K562 (cell line): Measurements from ENCODE around the gene ADAMTSL3. TPM values are rescaled to one million over a fixed set of nuclear protein-coding genes. Genes with fewer than 3 reads are reported as not detected.

Experiments
- ATAC-seq: fragments of 200-7000 bp; cut with Tn5 transposase; 3 replicates; pipeline ENCODE4 v1.9.1; 2020; ENCODE audit warnings: moderate library complexity
- BruUV-seq: library from RNA; stranded (reverse); fragments of 400-500 nt; replicated peaks from 2 replicates; lab custom pipeline; 2021; lab: Mats Ljungman, UMichigan
- CTCF ChIA-PET: fragments of 300-600 bp; formaldehyde crosslinking; extraction: SDS; loops from one replicate; lab custom pipeline; 2021; ENCODE audit warnings: low intra/inter-chr PET ratio; lab: Yijun Ruan, JAX
- POLR2A ChIA-PET: fragments of 300-600, 350-650 bp; sonication (Branson Sonifier 250); formaldehyde crosslinking; extraction: SDS; loops from one replicate; lab custom pipeline; 2021; ENCODE audit warnings: antibody characterized with exemption, inconsistent platforms; lab: Yijun Ruan, JAX
- DNase-seq, 4 experiments: peaks; one replicate each; pipeline versions ENCODE4 v3.0.0 to v3.0.0-alpha.2; 2011 to 2018; ENCODE audit warnings: low spot score in 3 of 4, mixed read lengths in 3 of 4; ENCODE audit errors: extremely low read depth in 1 of 4
- FAIRE-seq: peaks from 2 replicates; lab custom pipeline; 2011; peaks lifted over from hg19 to GRCh38; lab: Jason Lieb, UNC
- H2AFZ ChIP-seq: 2 replicates; pipeline ENCODE4 v1.6.0; 2011; ENCODE audit warnings: low read depth, low read length, control low read depth, inconsistent platforms
- H3K27ac ChIP-seq: fragments of 200-600 bp; 3 replicates; pipeline ENCODE4 v1.8.0; 2011; ENCODE audit warnings: low read depth, mild to moderate bottlenecking, control low read depth, inconsistent platforms, low read length, moderate library complexity, mixed read lengths; ENCODE audit errors: extremely low read depth
- H3K27me3 ChIP-seq, 2 experiments: fragments of 300-600 bp in 1 of 2; 2 replicates in 1 of 2; 3 replicates in 1 of 2; pipeline versions ENCODE4 v1.6.0 to v1.8.0; 2011; ENCODE audit warnings: inconsistent platforms in 2 of 2, low read length in 2 of 2, mild to moderate bottlenecking in 1 of 2, mixed read lengths in 1 of 2, moderate library complexity in 1 of 2; ENCODE audit not compliant: control insufficient read depth in 2 of 2, insufficient read depth in 2 of 2
- H3K36me3 ChIP-seq: fragments of 300-600 bp; 3 replicates; pipeline ENCODE4 v1.8.0; 2011; ENCODE audit warnings: mild to moderate bottlenecking, low read length, inconsistent platforms; ENCODE audit not compliant: control insufficient read depth, insufficient read depth
- H3K4me1 ChIP-seq, 2 experiments: fragments of 200-600 bp in 1 of 2; replicated peaks in 1 of 2; 2 replicates in 1 of 2; 3 replicates in 1 of 2; pipeline versions ENCODE4 v1.5.1 to v1.8.0; 2011; ENCODE audit warnings: inconsistent platforms in 2 of 2, low read length in 2 of 2, mild to moderate bottlenecking in 1 of 2, mixed read lengths in 1 of 2, moderate library complexity in 1 of 2; ENCODE audit not compliant: control insufficient read depth in 2 of 2, insufficient read depth in 2 of 2
- H3K4me2 ChIP-seq: 2 replicates; pipeline ENCODE4 v1.6.1; 2011; ENCODE audit warnings: low read length, control low read depth, inconsistent platforms, mixed read lengths; ENCODE audit not compliant: insufficient read depth
- H3K4me3 ChIP-seq: fragments of 200-600 bp; sonication (generic), shearing (Covaris generic); 2 replicates; pipeline ENCODE4 v1.5.1; 2016; ENCODE audit warnings: control low read depth, inconsistent platforms
- H3K79me2 ChIP-seq: fragments of 200-600 bp; 3 replicates; pipeline ENCODE4 v1.8.0; 2011; ENCODE audit warnings: low read length, inconsistent platforms; ENCODE audit not compliant: control insufficient read depth, insufficient read depth
- H3K9ac ChIP-seq, 2 experiments: 2 replicates each; pipeline versions ENCODE4 v1.6.0 to v1.6.1; 2011; ENCODE audit warnings: low read depth in 2 of 2, low read length in 2 of 2, control low read depth in 1 of 2, inconsistent platforms in 1 of 2, mild to moderate bottlenecking in 1 of 2, mixed read lengths in 1 of 2; ENCODE audit not compliant: insufficient read depth in 1 of 2
- H3K9me1 ChIP-seq: one replicate; pipeline ENCODE4 v1.6.0; 2011; ENCODE audit warnings: inconsistent platforms, mild to moderate bottlenecking, low read length, moderate library complexity; ENCODE audit not compliant: control insufficient read depth, insufficient read depth
- H3K9me3 ChIP-seq: replicated peaks from 2 replicates; pipeline ENCODE4 v1.5.1; 2011; ENCODE audit warnings: low read depth, low read length, inconsistent platforms; ENCODE audit not compliant: control insufficient read depth, insufficient read depth
- H4K20me1 ChIP-seq: replicated peaks from 2 replicates; pipeline ENCODE4 v1.6.1; 2011; ENCODE audit warnings: low read length, inconsistent platforms, mixed read lengths; ENCODE audit not compliant: control insufficient read depth, insufficient read depth
- BRD9 ChIP-seq: fragments of 450-650 bp; IDR thresholded peaks from 2 replicates; pipeline ENCODE4 v1.6.1; 2018; ENCODE audit warnings: low read depth; ENCODE audit not compliant: partially characterized antibody
- FOXP4 ChIP-seq: sonication (generic); formaldehyde crosslinking; IDR thresholded peaks from 2 replicates; pipeline ENCODE4 v1.8.0; 2022; ENCODE audit warnings: mild to moderate bottlenecking, missing genetic modification reagents, borderline replicate concordance
- KDM1A ChIP-seq, 2 experiments: fragments of 450-650 bp; IDR thresholded peaks; 2 replicates each; pipeline ENCODE4 v1.6.1; 2016; ENCODE audit warnings: mild to moderate bottlenecking in 2 of 2
- PATZ1 ChIP-seq: fragments of 250-450 bp; sonication (Bioruptor Pico); IDR thresholded peaks from 2 replicates; pipeline ENCODE4 v1.5.0; 2020; ENCODE audit warnings: mild to moderate bottlenecking, borderline replicate concordance
- RBM14 ChIP-seq: fragments of 200-400 bp; formaldehyde crosslinking; IDR thresholded peaks from 2 replicates; pipeline ENCODE4 v1.6.1; 2018; ENCODE audit warnings: low read depth, mild to moderate bottlenecking, low read length, moderate library complexity, borderline replicate concordance; ENCODE audit not compliant: insufficient read depth
- RFX5 ChIP-seq: IDR thresholded peaks from 2 replicates; pipeline ENCODE4 v1.6.1; 2011; ENCODE audit warnings: low read depth, mild to moderate bottlenecking, improper control_type of control experiment, low read length
- STAT5A ChIP-seq: IDR thresholded peaks from 2 replicates; pipeline ENCODE4 v1.6.1; 2012; ENCODE audit warnings: low read length, inconsistent platforms, borderline replicate concordance
- ZFPM2 ChIP-seq: fragments of 250-450 bp; sonication (Bioruptor Pico); IDR thresholded peaks from 2 replicates; pipeline ENCODE4 v1.5.1; 2022; ENCODE audit warnings: mild to moderate bottlenecking
- ZNF239 ChIP-seq: fragments of 250-450 bp; sonication (Bioruptor Pico); IDR thresholded peaks from 2 replicates; pipeline ENCODE4 v1.4.0; 2020; ENCODE audit warnings: mild to moderate bottlenecking
- ZNF561 ChIP-seq: fragments of 450-650 bp; formaldehyde crosslinking; conservative IDR thresholded peaks from 2 replicates; pipeline ENCODE4 v1.4.0; 2020; ENCODE audit warnings: mild to moderate bottlenecking, moderate library complexity
- WGBS: fragments of 100-300 bp; shearing (Covaris generic); methylation state at CpG from one replicate; pipeline ENCODE4 v1.1.6; 2016; ENCODE audit warnings: low coverage, mixed read lengths; ENCODE audit not compliant: insufficient coverage; ENCODE audit errors: missing lambda C conversion rate; 5-methylcytosine and 5-hydroxymethylcytosine counted together
- in situ Hi-C: fragments of 300-500 bp; cut with MboI; formaldehyde crosslinking; loops from 4 replicates; pipeline ENCODE4 v1.15.0; 2018; ENCODE audit warnings: inconsistent platforms, mixed read lengths
- intact Hi-C: fragments of 100-400 bp; cut with micrococcal nuclease; formaldehyde crosslinking; loops from 2 replicates; pipeline ENCODE4 v1.14.2; 2022
- polyA plus RNA-seq, 8 experiments: library from polyadenylated mRNA; depleted of rRNA in 4 of 8; stranded (reverse) in 5 of 8; unstranded in 3 of 8; fragments of >200 nt; fragmentation: Nextera tagmentation in 2 of 8; fragmentation: Illumina TruSeq in 1 of 8; extraction: Ambion mirVana in 2 of 8; extraction: Trizol in 1 of 8; gene quantifications; 2 replicates each; pipeline versions ENCODE4 v1.2.1 to v1.2.3, GENCODE V29; 2011 to 2014; ENCODE audit warnings: inconsistent platforms in 1 of 8, missing spikeins in 1 of 8
- total RNA-seq, 7 experiments: library from RNA; depleted of rRNA in 6 of 7; stranded (reverse); fragments of >200 nt in 6 of 7; fragmentation: Illumina TruSeq in 2 of 7; extraction: Trizol in 2 of 7; gene quantifications; 2 replicates each; pipeline versions ENCODE4 v1.2.1 to v1.2.3, GENCODE V29; 2011 to 2021; ENCODE audit warnings: low replicate concordance in 1 of 7
- TF ChIP-seq, protein P1 (sequence below): fragments of 250-450 bp; sonication (Bioruptor Pico); IDR thresholded peaks from 2 replicates; pipeline ENCODE4 v1.4.0; 2020; ENCODE audit warnings: mild to moderate bottlenecking

The ADAMTSL3 gene
- total and polyA plus RNA-seq, 9 of the 15 experiments (the other 6 are each of a cell fraction or from before 2014, with no cell fraction given), result 0.01 to 0.18 (median 0.07) TPM; not detected in 3

GRCh38 chr15:83873966-83874365 is 220.0 kb downstream of the ADAMTSL3 start:
- WGBS, result 0% methylated on average over 7 of the region's 7 CpGs
- ChIA-PET POLR2A (no interaction called here), CTCF (no interaction called here)
- Histone ChIP-seq H2AFZ (no peak overlapping the region), H3K9me1 (no peaks in the 10 kb centered on the region), H3K9me3 (no peaks in the 10 kb centered on the region), H4K20me1 (no peaks in the 10 kb centered on the region), H3K4me1 (no peaks in the 10 kb centered on the region), H3K4me2 (no peak overlapping the region), H3K79me2 (no peaks in the 10 kb centered on the region), H3K36me3 (no peaks in the 10 kb centered on the region), H3K27me3 (peaks cover 0 to 9% of the 10 kb centered on the region in 2 experiments; a peak in 1 of 5 replicates), H3K9ac (no peak overlapping the region), H3K27ac (no peak overlapping the region), H3K4me3 (no peak overlapping the region)
- DNase-seq (no peak), FAIRE-seq (no peak), ATAC-seq (no peak)
- no TSS peak for BruUV-seq
- no peak for TF ChIP-seq ZNF239
- in situ Hi-C loops (no loop called here), intact Hi-C loops (no loop called here)

GRCh38 chr15:83880529-83880928 is 226.6 kb downstream of the ADAMTSL3 start:
- intact Hi-C loops, result no loop called here
- no peak overlapping the region for H3K9ac ChIP-seq
- no peaks in the 10 kb centered on the region for H4K20me1 ChIP-seq
- 0% methylated on average over 2 of the region's 2 CpGs for WGBS
- in situ Hi-C loops, result no loop called here
- H3K4me1 ChIP-seq, result no peaks in the 10 kb centered on the region
- POLR2A ChIA-PET, result no interaction called here
- H3K9me3 ChIP-seq, result no peaks in the 10 kb centered on the region
- H3K4me3 ChIP-seq, result no peak overlapping the region
- BruUV-seq, result no TSS peak
- H3K9me1 ChIP-seq, result no peaks in the 10 kb centered on the region
- no peak overlapping the region for H2AFZ ChIP-seq
- no peak overlapping the region for H3K27ac ChIP-seq
- no peak overlapping the region for H3K4me2 ChIP-seq
- no peaks in the 10 kb centered on the region for H3K27me3 ChIP-seq
- DNase-seq (no peak), FAIRE-seq (no peak), ATAC-seq (no peak)
- no peaks in the 10 kb centered on the region for H3K36me3 ChIP-seq
- no peaks in the 10 kb centered on the region for H3K79me2 ChIP-seq
- CTCF ChIA-PET, result no interaction called here
- TF ChIP-seq RBM14 (no peak), BRD9 (no peak), STAT5A (no peak), PATZ1 (CRISPR knock-in tag) (no peak), FOXP4 (CRISPR knock-in tag) (no peak), RFX5 (no peak), KDM1A (IDR thresholded peaks at IDR 0.05) (no peak), ZNF561 (CRISPR knock-in tag) (no peak), ZFPM2 (CRISPR knock-in tag) (no peak)
- TF ChIP-seq, protein P1, sequence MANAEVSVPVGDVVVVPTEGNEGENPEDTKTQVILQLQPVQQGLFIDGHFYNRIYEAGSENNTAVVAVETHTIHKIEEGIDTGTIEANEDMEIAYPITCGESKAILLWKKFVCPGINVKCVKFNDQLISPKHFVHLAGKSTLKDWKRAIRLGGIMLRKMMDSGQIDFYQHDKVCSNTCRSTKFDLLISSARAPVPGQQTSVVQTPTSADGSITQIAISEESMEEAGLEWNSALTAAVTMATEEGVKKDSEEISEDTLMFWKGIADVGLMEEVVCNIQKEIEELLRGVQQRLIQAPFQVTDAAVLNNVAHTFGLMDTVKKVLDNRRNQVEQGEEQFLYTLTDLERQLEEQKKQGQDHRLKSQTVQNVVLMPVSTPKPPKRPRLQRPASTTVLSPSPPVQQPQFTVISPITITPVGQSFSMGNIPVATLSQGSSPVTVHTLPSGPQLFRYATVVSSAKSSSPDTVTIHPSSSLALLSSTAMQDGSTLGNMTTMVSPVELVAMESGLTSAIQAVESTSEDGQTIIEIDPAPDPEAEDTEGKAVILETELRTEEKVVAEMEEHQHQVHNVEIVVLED (CRISPR knock-in tag), result no peak
